ENCODE data around the gene ARHGEF10L. TPM values are rescaled to one million over a fixed set of nuclear protein-coding genes. Genes with fewer than 3 reads are reported as not detected.
A peak's percentile ranks its signal among the peaks of the same experiment; 100 is the strongest.

ARHGEF10L gene
- total and polyA plus RNA-seq, 5 donors from 2014 or later = not detected

DNA sequence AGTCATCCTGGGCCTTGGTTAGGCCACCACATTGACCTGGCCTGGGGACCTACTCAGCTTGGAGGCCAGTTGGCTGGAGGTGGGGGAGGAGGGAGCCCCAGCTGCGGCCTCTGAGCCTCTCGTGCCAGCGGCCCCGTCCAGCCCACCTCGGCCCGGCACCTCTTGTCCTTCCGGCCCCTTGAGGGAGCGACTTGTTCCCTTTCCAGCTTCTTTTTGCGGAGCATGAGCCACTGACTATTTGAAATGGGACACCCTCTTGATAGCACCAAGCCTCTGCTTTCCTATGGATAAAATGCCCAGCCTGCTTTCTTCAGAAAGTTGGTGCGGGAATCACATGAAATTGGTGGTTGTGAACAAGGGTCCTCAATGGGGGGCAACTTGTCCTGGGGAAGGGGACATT lies 24.7 kb upstream of the ARHGEF10L start:
- DNase-seq = no peak
- Histone ChIP-seq H3K9me3 (ENCODE audit: control insufficient read depth in 2 of 2, low read length in 2 of 2) (no peaks in the 10 kb centered on the region), H3K4me3 (ENCODE audit: low read depth, low read length) (no peak overlapping the region), H3K27me3 (ENCODE audit: control insufficient read depth, insufficient read depth, low read length) (no peaks in the 10 kb centered on the region), H3K27ac (ENCODE audit: insufficient read depth, low read length, poor library complexity, severe bottlenecking) (no peak overlapping the region), H3K36me3 (ENCODE audit: control insufficient read depth, insufficient read depth, low read length) (no peaks in the 10 kb centered on the region), H3K4me1 (ENCODE audit: control insufficient read depth, insufficient read depth, low read length, poor library complexity, severe bottlenecking) (no peaks in the 10 kb centered on the region)
- H3K27ac Mint-ChIP-seq = no peak overlapping the region
- H3K27me3 Mint-ChIP-seq = peaks cover 10% of the 10 kb centered on the region
- H3K9me3 Mint-ChIP-seq = no peaks in the 10 kb centered on the region
- ATAC-seq (ENCODE audit: low read depth in 2 of 2) = no peak
- no peaks in the 10 kb centered on the region for H3K4me1 Mint-ChIP-seq
- H3K36me3 Mint-ChIP-seq = no peaks in the 10 kb centered on the region
- no peak overlapping the region for H3K4me3 Mint-ChIP-seq

DNA sequence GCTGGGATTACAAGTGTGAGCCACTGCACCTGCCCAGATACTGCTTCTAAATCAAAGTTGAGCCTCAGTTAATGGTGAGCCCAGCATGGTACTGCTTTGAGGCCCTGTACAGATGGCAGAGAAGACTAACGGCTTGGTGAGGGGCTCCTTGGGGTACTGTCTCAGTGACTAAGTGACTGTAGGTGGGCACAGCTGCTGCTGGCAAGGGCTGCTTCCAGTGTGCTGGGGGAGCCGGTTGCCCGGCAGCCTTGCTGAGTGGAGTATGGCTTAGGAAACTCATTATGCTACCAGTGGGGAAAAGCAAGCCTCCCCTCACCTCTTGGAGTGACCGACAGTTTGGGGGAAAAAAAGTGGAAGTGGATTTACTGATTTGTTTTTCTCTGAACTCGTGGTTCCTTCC lies 23.6 kb upstream of the ARHGEF10L start:
- H3K27me3 ChIP-seq (ENCODE audit: control insufficient read depth, insufficient read depth, low read length) = no peaks in the 10 kb centered on the region
- no peak overlapping the region for H3K4me3 Mint-ChIP-seq
- ATAC-seq (ENCODE audit: low read depth in 2 of 2) (no peak), DNase-seq (no peak)
- no peaks in the 10 kb centered on the region for H3K9me3 Mint-ChIP-seq
- no peak overlapping the region for H3K27ac Mint-ChIP-seq
- H3K4me1 ChIP-seq (ENCODE audit: control insufficient read depth, insufficient read depth, low read length, poor library complexity, severe bottlenecking) = no peaks in the 10 kb centered on the region
- H3K27ac ChIP-seq (ENCODE audit: insufficient read depth, low read length, poor library complexity, severe bottlenecking) = no peak overlapping the region
- no peak overlapping the region for H3K4me3 ChIP-seq (ENCODE audit: low read depth, low read length)
- no peaks in the 10 kb centered on the region for H3K36me3 ChIP-seq (ENCODE audit: control insufficient read depth, insufficient read depth, low read length)
- H3K9me3 ChIP-seq (ENCODE audit: control insufficient read depth in 2 of 2, low read length in 2 of 2) = no peaks in the 10 kb centered on the region
- H3K4me1 Mint-ChIP-seq = no peaks in the 10 kb centered on the region
- H3K36me3 Mint-ChIP-seq = no peaks in the 10 kb centered on the region
- H3K27me3 Mint-ChIP-seq = peaks cover 10% of the 10 kb centered on the region

- DNase-seq (no peak), ATAC-seq (ENCODE audit: low read depth in 2 of 2) (no peak)
- no peaks in the 10 kb centered on the region for H3K4me1 ChIP-seq (ENCODE audit: control insufficient read depth, insufficient read depth, low read length, poor library complexity, severe bottlenecking)
- H3K27me3 Mint-ChIP-seq = peaks cover 10% of the 10 kb centered on the region
- no peak overlapping the region for H3K27ac Mint-ChIP-seq
- no peak overlapping the region for H3K4me3 ChIP-seq (ENCODE audit: low read depth, low read length)
- no peaks in the 10 kb centered on the region for H3K27me3 ChIP-seq (ENCODE audit: control insufficient read depth, insufficient read depth, low read length)
- no peaks in the 10 kb centered on the region for H3K36me3 Mint-ChIP-seq
- no peaks in the 10 kb centered on the region for H3K9me3 ChIP-seq (ENCODE audit: control insufficient read depth in 2 of 2, low read length in 2 of 2)
- no peaks in the 10 kb centered on the region for H3K9me3 Mint-ChIP-seq
- H3K4me1 Mint-ChIP-seq = no peaks in the 10 kb centered on the region
- H3K36me3 ChIP-seq (ENCODE audit: control insufficient read depth, insufficient read depth, low read length) = no peaks in the 10 kb centered on the region
- no peak overlapping the region for H3K27ac ChIP-seq (ENCODE audit: insufficient read depth, low read length, poor library complexity, severe bottlenecking)
- H3K4me3 Mint-ChIP-seq = no peak overlapping the region
Observed at GRCh38 chr1:17516303-17517214, 22.9 kb upstream of the ARHGEF10L start.

- H3K27me3 Mint-ChIP-seq = peaks cover 18% of the 10 kb centered on the region
- Histone ChIP-seq H3K9me3 (ENCODE audit: control insufficient read depth in 2 of 2, low read length in 2 of 2) (no peaks in the 10 kb centered on the region), H3K4me1 (ENCODE audit: control insufficient read depth, insufficient read depth, low read length, poor library complexity, severe bottlenecking) (no peaks in the 10 kb centered on the region), H3K4me3 (ENCODE audit: low read depth, low read length) (no peak overlapping the region), H3K36me3 (ENCODE audit: control insufficient read depth, insufficient read depth, low read length) (no peaks in the 10 kb centered on the region), H3K27me3 (ENCODE audit: control insufficient read depth, insufficient read depth, low read length) (no peaks in the 10 kb centered on the region), H3K27ac (ENCODE audit: insufficient read depth, low read length, poor library complexity, severe bottlenecking) (no peak overlapping the region)
- DNase-seq = no peak
- H3K36me3 Mint-ChIP-seq = no peaks in the 10 kb centered on the region
- no peak for ATAC-seq (ENCODE audit: low read depth in 2 of 2)
- H3K4me3 Mint-ChIP-seq = no peak overlapping the region
- no peak overlapping the region for H3K27ac Mint-ChIP-seq
- H3K9me3 Mint-ChIP-seq = peaks cover 0 to 1% (median 0%) of the 10 kb centered on the region in 7 donors
- H3K4me1 Mint-ChIP-seq = no peaks in the 10 kb centered on the region
Observed at GRCh38 chr1:17520041-17520440, 19.5 kb upstream of the ARHGEF10L start.

- no peaks in the 10 kb centered on the region for H3K4me1 Mint-ChIP-seq
- H3K4me1 ChIP-seq (ENCODE audit: control insufficient read depth, insufficient read depth, low read length, poor library complexity, severe bottlenecking) = no peaks in the 10 kb centered on the region
- no peak overlapping the region for H3K4me3 ChIP-seq (ENCODE audit: low read depth, low read length)
- H3K9me3 ChIP-seq (ENCODE audit: control insufficient read depth in 2 of 2, low read length in 2 of 2) = no peaks in the 10 kb centered on the region
- no peak overlapping the region for H3K27ac Mint-ChIP-seq
- no peaks in the 10 kb centered on the region for H3K36me3 Mint-ChIP-seq
- ATAC-seq (ENCODE audit: low read depth in 2 of 2) (no peak), DNase-seq (no peak)
- H3K9me3 Mint-ChIP-seq = peaks cover 0 to 1% (median 0%) of the 10 kb centered on the region in 7 donors
- no peak overlapping the region for H3K27ac ChIP-seq (ENCODE audit: insufficient read depth, low read length, poor library complexity, severe bottlenecking)
- no peaks in the 10 kb centered on the region for H3K27me3 ChIP-seq (ENCODE audit: control insufficient read depth, insufficient read depth, low read length)
- H3K36me3 ChIP-seq (ENCODE audit: control insufficient read depth, insufficient read depth, low read length) = no peaks in the 10 kb centered on the region
- H3K4me3 Mint-ChIP-seq = no peak overlapping the region
- peaks cover 20% of the 10 kb centered on the region for H3K27me3 Mint-ChIP-seq
Observed at GRCh38 chr1:17520473-17521319, 18.8 kb upstream of the ARHGEF10L start.

GRCh38 chr1:17521946-17522612 lies 17.4 kb upstream of the ARHGEF10L start:
- Mint-ChIP-seq H3K9me3 (peaks cover 0 to 1% (median 0%) of the 10 kb centered on the region in 7 donors), H3K27ac (no peak overlapping the region), H3K27me3 (peaks cover 20% of the 10 kb centered on the region), H3K4me3 (no peak overlapping the region), H3K4me1 (no peaks in the 10 kb centered on the region), H3K36me3 (no peaks in the 10 kb centered on the region)
- Histone ChIP-seq H3K27me3 (ENCODE audit: control insufficient read depth, insufficient read depth, low read length) (no peaks in the 10 kb centered on the region), H3K36me3 (ENCODE audit: control insufficient read depth, insufficient read depth, low read length) (no peaks in the 10 kb centered on the region), H3K9me3 (ENCODE audit: control insufficient read depth in 2 of 2, low read length in 2 of 2) (no peaks in the 10 kb centered on the region), H3K4me1 (ENCODE audit: control insufficient read depth, insufficient read depth, low read length, poor library complexity, severe bottlenecking) (no peaks in the 10 kb centered on the region), H3K4me3 (ENCODE audit: low read depth, low read length) (no peak overlapping the region), H3K27ac (ENCODE audit: insufficient read depth, low read length, poor library complexity, severe bottlenecking) (no peak overlapping the region)
- DNase-seq = no peak
- ATAC-seq (ENCODE audit: low read depth in 2 of 2) = no peak

DNA sequence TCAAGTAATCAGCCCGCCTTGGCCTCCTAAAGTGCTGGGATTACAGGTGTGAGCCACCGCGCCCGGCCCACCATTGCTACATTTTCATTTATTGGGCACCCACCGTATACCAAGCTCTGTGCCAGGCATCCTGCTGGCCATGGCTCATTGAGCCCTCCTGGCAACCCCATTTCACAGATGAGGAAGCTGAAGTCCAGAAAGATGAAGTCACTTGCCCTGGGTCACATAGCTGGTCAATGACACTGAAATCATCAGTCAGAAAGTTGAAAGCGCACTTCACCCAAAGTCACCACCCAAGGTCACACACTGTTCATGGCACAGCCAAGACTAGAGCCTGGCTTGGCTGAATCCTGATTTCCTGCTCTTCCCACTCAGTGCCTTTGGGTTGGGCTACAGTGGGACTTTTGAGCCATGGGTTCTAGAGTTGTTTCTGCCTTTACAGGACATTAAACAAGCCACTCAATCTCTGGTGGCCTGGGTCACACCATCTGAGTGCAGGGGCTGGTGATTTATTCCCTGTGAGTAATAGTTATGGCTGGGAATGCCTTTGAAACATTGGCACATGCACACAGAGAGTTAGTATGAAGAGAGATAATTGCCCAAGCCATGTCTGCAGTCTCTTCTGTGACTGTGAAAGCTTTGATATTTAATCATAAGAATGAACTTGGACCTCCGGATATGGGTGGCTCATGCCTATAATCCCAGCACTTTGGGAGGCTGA lies 16.0 kb upstream of the ARHGEF10L start:
- ATAC-seq (ENCODE audit: low read depth in 2 of 2) = no peak
- no peak overlapping the region for H3K4me3 Mint-ChIP-seq
- H3K9me3 ChIP-seq (ENCODE audit: control insufficient read depth in 2 of 2, low read length in 2 of 2) = no peaks in the 10 kb centered on the region
- no peak for DNase-seq
- no peak overlapping the region for H3K4me3 ChIP-seq (ENCODE audit: low read depth, low read length)
- no peaks in the 10 kb centered on the region for H3K4me1 Mint-ChIP-seq
- H3K27me3 ChIP-seq (ENCODE audit: control insufficient read depth, insufficient read depth, low read length) = no peaks in the 10 kb centered on the region
- H3K4me1 ChIP-seq (ENCODE audit: control insufficient read depth, insufficient read depth, low read length, poor library complexity, severe bottlenecking) = no peaks in the 10 kb centered on the region
- H3K27me3 Mint-ChIP-seq = peaks cover 17% of the 10 kb centered on the region
- H3K9me3 Mint-ChIP-seq = peaks cover 0 to 1% (median 0%) of the 10 kb centered on the region in 7 donors
- no peak overlapping the region for H3K27ac ChIP-seq (ENCODE audit: insufficient read depth, low read length, poor library complexity, severe bottlenecking)
- H3K36me3 Mint-ChIP-seq = no peaks in the 10 kb centered on the region
- H3K27ac Mint-ChIP-seq = peak overlapping the region in 1 of 3 donors; percentile 76
- H3K36me3 ChIP-seq (ENCODE audit: control insufficient read depth, insufficient read depth, low read length) = no peaks in the 10 kb centered on the region

All from CD4-positive, CD25-positive, alpha-beta regulatory T cell (primary cell).